A549 treated with CpdA at 1 μM for 4 hours (cell line): Measurements from ENCODE around the gene SMIM13. TPM values are rescaled to one million over a fixed set of nuclear protein-coding genes. Genes with fewer than 3 reads are reported as not detected.

ENCODE experiments used
- total RNA-seq: library from RNA; stranded (reverse); fragments of 200-300 nt; extraction: Qiagen RNA extraction; gene quantifications from 5 replicates; pipeline ENCODE4 v1.2.3, GENCODE V29; 2022; ENCODE audit warnings: low read depth

The SMIM13 gene
- total RNA-seq: 13.8 to 16.8 TPM (median 16.2 TPM) in 5 replicates

GRCh38 chr6:11093626-11094410 lies at the start of gene SMIM13:
Gene SMIM13, plus strand, starts transcription at chr6:11093834. Its CDS starts 480 bp downstream, at chr6:11094314.

DNA sequence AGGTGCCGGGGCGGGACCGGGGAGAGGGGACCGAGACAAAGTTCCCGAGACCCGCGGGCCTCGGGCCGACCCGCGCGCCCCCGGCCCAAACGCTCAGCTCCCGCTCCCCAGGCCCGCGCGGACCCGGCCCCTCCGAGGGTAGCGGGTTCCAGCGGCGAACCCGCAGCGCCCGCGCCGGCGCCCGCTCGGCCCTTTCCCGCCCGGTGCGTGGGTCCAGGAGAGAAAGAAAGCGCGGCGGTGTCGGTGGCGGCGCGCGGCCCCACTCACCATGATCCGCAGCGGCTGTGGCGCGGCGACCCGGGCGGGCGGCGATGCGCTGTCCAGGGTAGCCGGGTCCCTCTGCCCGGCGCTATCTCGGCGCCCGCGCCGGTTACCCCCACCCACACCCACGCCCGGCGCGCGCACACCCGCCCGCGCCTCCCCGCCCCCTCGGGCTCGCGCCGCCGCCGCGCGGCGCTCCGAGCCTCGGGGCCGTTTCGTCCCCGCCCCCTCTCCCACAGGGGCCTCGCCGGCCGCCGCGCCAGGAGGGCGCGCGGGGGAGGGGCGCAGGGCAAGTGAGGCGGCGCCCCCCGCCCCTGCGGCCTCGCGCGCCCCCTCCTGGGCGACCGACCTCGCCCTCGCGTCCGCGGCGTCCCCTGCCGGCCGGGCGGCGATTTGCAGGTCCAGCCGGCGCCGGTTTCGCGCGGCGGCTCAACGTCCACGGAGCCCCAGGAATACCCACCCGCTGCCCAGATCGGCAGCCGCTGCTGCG lies 49.5 kb upstream of the SMIM13 start, which contains the start of gene ELOVL2:
ELOVL2 (minus strand) TSS at position 345 of the 751 bp plus-strand sequence; CDS start at position 270, 75 bp downstream.

DNA sequence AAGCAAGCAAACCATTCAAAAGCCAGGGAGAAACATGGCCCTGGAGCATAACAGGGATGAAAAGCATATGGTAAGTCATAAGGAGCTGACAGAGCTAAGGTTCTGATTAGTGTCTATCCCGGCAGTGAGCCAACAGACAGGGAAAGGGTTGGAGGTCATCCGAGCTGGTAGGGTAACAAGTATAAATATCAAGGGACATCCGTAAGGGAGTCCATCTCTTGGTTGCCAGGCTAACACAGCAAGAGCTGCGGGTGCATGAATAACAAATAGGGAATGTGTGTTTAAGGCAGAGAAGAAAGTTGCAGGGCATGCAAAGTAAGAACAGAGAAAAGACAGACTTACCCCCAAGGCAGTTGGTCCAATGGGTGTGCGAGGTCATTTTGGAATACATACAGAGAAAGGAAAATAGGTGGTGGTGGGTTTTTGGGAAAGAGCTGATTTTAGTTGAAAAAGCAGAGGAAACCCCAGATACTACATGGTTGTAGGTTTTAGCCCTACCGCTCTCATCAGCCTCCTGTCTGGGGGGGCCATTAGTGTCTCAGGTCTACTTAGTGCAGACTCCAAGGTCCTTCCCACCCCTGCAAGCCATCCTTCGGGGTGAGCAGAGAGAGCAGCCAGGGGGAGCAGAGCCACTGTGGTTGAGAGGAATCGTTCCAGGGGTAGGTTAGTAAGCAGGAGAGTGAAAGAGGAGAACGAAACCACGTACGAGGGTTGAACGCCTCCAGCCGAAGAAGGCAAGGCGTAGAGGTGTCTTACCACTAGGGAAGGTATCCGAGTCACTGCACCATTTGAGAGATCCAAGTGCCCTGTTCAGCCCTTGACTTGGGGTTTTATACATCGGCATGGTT lies 17.5 kb downstream of the SMIM13 start, which contains the start of gene ERVFRD-1:
ERVFRD-1 (minus strand) TSS at position 805 of the 848 bp plus-strand sequence. CDS start 6,415 bp downstream, outside the sequence.

Other genes starting within 250 kb of the SMIM13 start
- not detected in 5 replicates for gene GCM2, start 211.8 kb upstream of the SMIM13 start, total RNA-seq
- 2.8 to 3.6 TPM (median 3.1 TPM) in 5 replicates for gene SYCP2L, start 206.8 kb upstream of the SMIM13 start, total RNA-seq
- 6.6 to 7.5 TPM (median 6.9 TPM) in 5 replicates for gene ELOVL2, start 49.5 kb upstream of the SMIM13 start, total RNA-seq
- not detected in 5 replicates for gene ERVFRD-1, start 17.9 kb downstream of the SMIM13 start, total RNA-seq
- gene NEDD9, start 138.8 kb downstream of the SMIM13 start, total RNA-seq: 29.8 to 40.9 TPM (median 36.4 TPM) in 5 replicates